OCI-LY1 (cell line): ENCODE results near the gene GSKIP.

Source experiments
- H2AFZ ChIP-seq: fragments of 200-600 bp; sonication (generic), shearing (Covaris generic); 2 replicates; pipeline ENCODE4 v1.6.0; 2014; ENCODE audit warnings: antibody characterized with exemption, mild to moderate bottlenecking, low read length
- H3F3A ChIP-seq: fragments of 200-600 bp; sonication (generic), shearing (Covaris generic); 2 replicates; pipeline ENCODE4 v1.6.0; 2014; ENCODE audit warnings: mild to moderate bottlenecking, antibody characterized with exemption, low read length, moderate library complexity; ENCODE audit not compliant: insufficient read depth
- H3K27ac ChIP-seq: fragments of 200-600 bp; sonication (generic); 2 replicates; pipeline ENCODE4 v1.5.1; 2014; ENCODE audit warnings: low read length, mixed run types, mild to moderate bottlenecking, low read depth; ENCODE audit not compliant: poor library complexity, severe bottlenecking
- H3K27me3 ChIP-seq: fragments of 200-600 bp; sonication (generic); 2 replicates; pipeline ENCODE4 v1.6.0; 2014; ENCODE audit warnings: antibody characterized with exemption, mild to moderate bottlenecking, low read length, moderate library complexity; ENCODE audit not compliant: insufficient read depth
- H3K36me3 ChIP-seq: fragments of 200-600 bp; sonication (generic); 2 replicates; pipeline ENCODE4 v1.6.1; 2014; ENCODE audit warnings: mild to moderate bottlenecking, antibody characterized with exemption, low read length, moderate library complexity, mixed read lengths; ENCODE audit not compliant: insufficient read depth
- H3K4me1 ChIP-seq: fragments of 200-600 bp; sonication (generic); 2 replicates; pipeline ENCODE4 v1.5.1; 2014; ENCODE audit warnings: mild to moderate bottlenecking, low read length, moderate library complexity; ENCODE audit not compliant: insufficient read depth, severe bottlenecking
- H3K4me2 ChIP-seq: fragments of 200-600 bp; sonication (generic), shearing (Covaris generic); 2 replicates; pipeline ENCODE4 v1.6.1; 2014; ENCODE audit warnings: low read length
- H3K4me3 ChIP-seq: fragments of 200-600 bp; sonication (generic); 2 replicates; pipeline ENCODE4 v1.5.1; 2014; ENCODE audit warnings: low read length, low read depth, mild to moderate bottlenecking, mixed read lengths; ENCODE audit not compliant: poor library complexity, severe bottlenecking
- H3K79me2 ChIP-seq: fragments of 200-600 bp; shearing (Covaris generic); 2 replicates; pipeline ENCODE4 v1.6.1; 2016; ENCODE audit warnings: mixed run types, low read length, mixed read lengths; ENCODE audit not compliant: insufficient read depth
- H3K9ac ChIP-seq: fragments of 200-600 bp; sonication (generic), shearing (Covaris generic); 2 replicates; pipeline ENCODE4 v1.6.1; 2014; ENCODE audit warnings: mild to moderate bottlenecking, low read length, mixed read lengths
- H3K9me2 ChIP-seq: fragments of 200-600 bp; sonication (generic), shearing (Covaris generic); 2 replicates; pipeline ENCODE4 v1.6.1; 2014; ENCODE audit warnings: low read depth, mild to moderate bottlenecking, low read length, mixed read lengths
- H3K9me3 ChIP-seq: fragments of 200-600 bp; shearing (Covaris generic); 2 replicates; pipeline ENCODE4 v1.6.1; 2014; ENCODE audit warnings: low read length, mixed read lengths
- H4K20me1 ChIP-seq: fragments of 200-600 bp; sonication (generic), shearing (Covaris generic); 2 replicates; pipeline ENCODE4 v1.6.0; 2016; ENCODE audit warnings: mild to moderate bottlenecking, low read length; ENCODE audit not compliant: insufficient read depth
- EZH2 ChIP-seq: fragments of 200-600 bp; sonication (generic), shearing (Covaris generic); IDR thresholded peaks from 2 replicates; pipeline ENCODE4 v1.8.0; 2017; ENCODE audit warnings: borderline replicate concordance, mixed run types, mild to moderate bottlenecking, antibody characterized with exemption, low read length, moderate library complexity, mixed read lengths
- TF ChIP-seq, protein P1 (sequence below): fragments of 200-600 bp; sonication (generic), shearing (Covaris generic); IDR thresholded peaks from 2 replicates; pipeline ENCODE4 v1.5.1; 2017; ENCODE audit warnings: mild to moderate bottlenecking, antibody characterized with exemption, low read length, moderate library complexity, mixed read lengths

The GSKIP gene

DNA sequence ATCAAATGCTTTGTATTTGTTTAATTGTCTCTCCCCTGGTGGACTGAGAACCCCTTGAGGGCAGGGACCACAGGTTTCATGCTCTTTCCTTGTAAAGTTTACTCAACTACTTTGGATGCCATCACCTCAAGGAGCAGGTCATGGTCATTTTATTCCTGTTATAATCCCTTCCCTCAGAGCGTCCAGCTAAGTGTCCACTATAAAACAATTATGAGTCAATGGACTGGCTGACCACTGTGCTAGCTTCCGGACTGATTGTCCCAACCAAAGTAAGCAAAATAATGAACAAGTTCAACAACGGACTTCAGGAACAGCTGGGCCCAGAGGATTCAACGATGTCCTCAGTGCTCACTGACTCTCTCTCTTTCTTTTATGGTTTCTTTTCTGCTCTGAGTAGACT lies 46.8 kb downstream of the GSKIP start:
- no peaks in the 10 kb centered on the region for H3K4me1 ChIP-seq
- H3K9me3 ChIP-seq, result no peaks in the 10 kb centered on the region
- H2AFZ ChIP-seq, result no peak overlapping the region
- no peak overlapping the region for H3K27ac ChIP-seq
- H3K9ac ChIP-seq, result no peak overlapping the region
- H3K9me2 ChIP-seq, result no peaks in the 10 kb centered on the region
- no peaks in the 10 kb centered on the region for H3K36me3 ChIP-seq
- no peak overlapping the region for H3K4me3 ChIP-seq
- no peaks in the 10 kb centered on the region for H4K20me1 ChIP-seq
- H3F3A ChIP-seq, result no peaks in the 10 kb centered on the region
- TF ChIP-seq EZH2, result no peak
- TF ChIP-seq, protein P1, sequence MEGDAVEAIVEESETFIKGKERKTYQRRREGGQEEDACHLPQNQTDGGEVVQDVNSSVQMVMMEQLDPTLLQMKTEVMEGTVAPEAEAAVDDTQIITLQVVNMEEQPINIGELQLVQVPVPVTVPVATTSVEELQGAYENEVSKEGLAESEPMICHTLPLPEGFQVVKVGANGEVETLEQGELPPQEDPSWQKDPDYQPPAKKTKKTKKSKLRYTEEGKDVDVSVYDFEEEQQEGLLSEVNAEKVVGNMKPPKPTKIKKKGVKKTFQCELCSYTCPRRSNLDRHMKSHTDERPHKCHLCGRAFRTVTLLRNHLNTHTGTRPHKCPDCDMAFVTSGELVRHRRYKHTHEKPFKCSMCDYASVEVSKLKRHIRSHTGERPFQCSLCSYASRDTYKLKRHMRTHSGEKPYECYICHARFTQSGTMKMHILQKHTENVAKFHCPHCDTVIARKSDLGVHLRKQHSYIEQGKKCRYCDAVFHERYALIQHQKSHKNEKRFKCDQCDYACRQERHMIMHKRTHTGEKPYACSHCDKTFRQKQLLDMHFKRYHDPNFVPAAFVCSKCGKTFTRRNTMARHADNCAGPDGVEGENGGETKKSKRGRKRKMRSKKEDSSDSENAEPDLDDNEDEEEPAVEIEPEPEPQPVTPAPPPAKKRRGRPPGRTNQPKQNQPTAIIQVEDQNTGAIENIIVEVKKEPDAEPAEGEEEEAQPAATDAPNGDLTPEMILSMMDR, result no peak
- no peak overlapping the region for H3K4me2 ChIP-seq
- no peaks in the 10 kb centered on the region for H3K27me3 ChIP-seq
- no peaks in the 10 kb centered on the region for H3K79me2 ChIP-seq

DNA sequence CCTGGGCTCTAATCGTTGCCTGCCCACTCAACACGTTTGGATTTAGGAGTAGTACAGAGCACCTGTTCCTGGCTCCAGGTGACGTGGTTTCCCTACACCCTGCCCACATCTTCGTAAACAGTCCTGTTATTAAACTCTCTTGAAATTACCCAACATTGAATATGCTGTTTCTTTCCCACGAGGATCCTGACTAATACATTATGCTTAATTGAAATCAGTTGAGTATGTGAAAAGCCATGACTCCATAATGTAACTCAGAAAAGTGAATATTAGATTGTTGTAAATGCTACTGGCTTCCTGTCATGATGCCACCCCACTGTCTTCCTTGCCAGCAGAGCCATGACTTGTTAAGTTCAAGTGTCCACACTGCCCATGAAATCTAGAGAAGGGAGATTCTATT lies 50.2 kb downstream of the GSKIP start:
- no peaks in the 10 kb centered on the region for H3K9me2 ChIP-seq
- no peaks in the 10 kb centered on the region for H3K79me2 ChIP-seq
- no peaks in the 10 kb centered on the region for H3K27me3 ChIP-seq
- H3K36me3 ChIP-seq, result no peaks in the 10 kb centered on the region
- no peak overlapping the region for H3K27ac ChIP-seq
- H3K9me3 ChIP-seq, result no peaks in the 10 kb centered on the region
- H3K4me1 ChIP-seq, result no peaks in the 10 kb centered on the region
- H3F3A ChIP-seq, result no peaks in the 10 kb centered on the region
- no peak overlapping the region for H3K9ac ChIP-seq
- H2AFZ ChIP-seq, result no peak overlapping the region
- H3K4me3 ChIP-seq, result no peak overlapping the region
- H4K20me1 ChIP-seq, result no peaks in the 10 kb centered on the region
- no peak for TF ChIP-seq EZH2
- TF ChIP-seq, protein P1, result no peak
- no peak overlapping the region for H3K4me2 ChIP-seq

GRCh38 chr14:96415559-96415958 lies 52.2 kb downstream of the GSKIP start:
- TF ChIP-seq, protein P1, result no peak
- no peak for TF ChIP-seq EZH2
- Histone ChIP-seq H3K4me1 (no peaks in the 10 kb centered on the region), H3K9me2 (no peaks in the 10 kb centered on the region), H3K27ac (no peak overlapping the region), H2AFZ (no peak overlapping the region), H3F3A (no peaks in the 10 kb centered on the region), H3K9ac (no peak overlapping the region), H3K27me3 (no peaks in the 10 kb centered on the region), H3K4me3 (no peak overlapping the region), H3K79me2 (no peaks in the 10 kb centered on the region), H3K4me2 (no peak overlapping the region), H3K9me3 (no peaks in the 10 kb centered on the region), H4K20me1 (no peaks in the 10 kb centered on the region), H3K36me3 (no peaks in the 10 kb centered on the region)
